ENCODE data around the gene ZBTB42.

DNA sequence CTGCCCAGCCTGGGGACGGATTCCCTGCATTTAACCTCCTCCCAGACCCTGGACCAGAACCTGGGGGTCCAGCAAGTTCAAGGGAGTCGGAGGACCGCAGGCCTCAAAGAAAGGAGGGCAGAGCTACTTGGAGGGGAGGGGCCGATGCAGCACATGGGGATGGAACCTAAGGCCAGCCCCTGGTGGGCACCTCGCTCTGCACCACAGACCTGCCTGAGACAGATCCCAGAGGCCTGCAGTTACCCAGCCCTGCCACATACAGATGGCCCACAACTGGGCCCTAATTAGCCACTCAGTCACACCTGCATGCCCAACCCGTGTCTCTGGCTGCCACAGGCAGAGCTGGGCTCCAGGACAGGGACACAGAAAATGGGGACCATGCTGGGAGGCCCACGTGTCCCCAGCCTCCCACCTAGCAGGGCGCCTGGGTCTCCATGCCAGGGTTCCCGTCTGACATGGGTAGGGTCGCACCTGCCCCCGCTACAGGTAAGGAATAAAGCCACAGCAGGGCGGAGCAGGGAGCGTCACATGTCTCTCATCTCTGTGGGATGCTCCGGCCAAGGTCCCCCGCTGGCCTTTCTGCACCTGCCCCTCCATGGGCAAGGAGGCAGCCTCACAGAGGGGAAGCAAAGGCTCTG, 22.1 kb upstream of the ZBTB42 start:
- TF ChIP-seq, protein P1, sequence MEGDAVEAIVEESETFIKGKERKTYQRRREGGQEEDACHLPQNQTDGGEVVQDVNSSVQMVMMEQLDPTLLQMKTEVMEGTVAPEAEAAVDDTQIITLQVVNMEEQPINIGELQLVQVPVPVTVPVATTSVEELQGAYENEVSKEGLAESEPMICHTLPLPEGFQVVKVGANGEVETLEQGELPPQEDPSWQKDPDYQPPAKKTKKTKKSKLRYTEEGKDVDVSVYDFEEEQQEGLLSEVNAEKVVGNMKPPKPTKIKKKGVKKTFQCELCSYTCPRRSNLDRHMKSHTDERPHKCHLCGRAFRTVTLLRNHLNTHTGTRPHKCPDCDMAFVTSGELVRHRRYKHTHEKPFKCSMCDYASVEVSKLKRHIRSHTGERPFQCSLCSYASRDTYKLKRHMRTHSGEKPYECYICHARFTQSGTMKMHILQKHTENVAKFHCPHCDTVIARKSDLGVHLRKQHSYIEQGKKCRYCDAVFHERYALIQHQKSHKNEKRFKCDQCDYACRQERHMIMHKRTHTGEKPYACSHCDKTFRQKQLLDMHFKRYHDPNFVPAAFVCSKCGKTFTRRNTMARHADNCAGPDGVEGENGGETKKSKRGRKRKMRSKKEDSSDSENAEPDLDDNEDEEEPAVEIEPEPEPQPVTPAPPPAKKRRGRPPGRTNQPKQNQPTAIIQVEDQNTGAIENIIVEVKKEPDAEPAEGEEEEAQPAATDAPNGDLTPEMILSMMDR (IDR thresholded peaks at IDR 0.05), result no peak
- no peak for TF ChIP-seq POLR2AphosphoS5 (IDR thresholded peaks at IDR 0.05)

Measured in transverse colon (tissue), 4 donors.